DND-41 (cell line): ENCODE data around the gene POLR2C.

Source experiments
- EZH2 ChIP-seq: IDR thresholded peaks from 3 replicates; pipeline ENCODE4 v1.6.1; 2012; ENCODE audit warnings: borderline replicate concordance, low read depth, mild to moderate bottlenecking, moderate library complexity, low read length, inconsistent platforms; ENCODE audit not compliant: severe bottlenecking
- TF ChIP-seq, protein P1 (sequence below): IDR thresholded peaks from 2 replicates; pipeline ENCODE4 v1.5.1; 2012; ENCODE audit warnings: borderline replicate concordance, low read length, moderate library complexity, mild to moderate bottlenecking; ENCODE audit not compliant: poor library complexity, severe bottlenecking; ENCODE audit errors: extremely low read depth

DNA sequence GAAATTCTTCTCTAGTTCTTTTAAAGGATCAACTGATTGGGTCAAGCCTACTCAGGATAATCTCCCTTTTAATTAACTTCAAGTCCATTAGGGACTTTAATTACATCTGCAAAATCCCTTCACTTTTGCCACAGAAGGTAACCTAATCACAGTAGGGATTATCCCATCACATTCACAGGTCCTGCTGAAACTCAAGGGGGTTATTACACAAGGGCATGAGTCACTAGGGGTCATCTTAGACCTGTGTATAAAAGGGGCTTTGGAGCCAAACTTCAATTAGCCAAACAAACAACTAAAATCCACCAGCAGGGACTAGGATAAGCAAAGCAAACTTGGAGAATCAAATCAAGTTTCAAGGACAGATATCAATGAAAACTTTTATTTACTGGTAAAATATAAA, 34.7 kb upstream of the POLR2C start:
- TF ChIP-seq, protein P1, sequence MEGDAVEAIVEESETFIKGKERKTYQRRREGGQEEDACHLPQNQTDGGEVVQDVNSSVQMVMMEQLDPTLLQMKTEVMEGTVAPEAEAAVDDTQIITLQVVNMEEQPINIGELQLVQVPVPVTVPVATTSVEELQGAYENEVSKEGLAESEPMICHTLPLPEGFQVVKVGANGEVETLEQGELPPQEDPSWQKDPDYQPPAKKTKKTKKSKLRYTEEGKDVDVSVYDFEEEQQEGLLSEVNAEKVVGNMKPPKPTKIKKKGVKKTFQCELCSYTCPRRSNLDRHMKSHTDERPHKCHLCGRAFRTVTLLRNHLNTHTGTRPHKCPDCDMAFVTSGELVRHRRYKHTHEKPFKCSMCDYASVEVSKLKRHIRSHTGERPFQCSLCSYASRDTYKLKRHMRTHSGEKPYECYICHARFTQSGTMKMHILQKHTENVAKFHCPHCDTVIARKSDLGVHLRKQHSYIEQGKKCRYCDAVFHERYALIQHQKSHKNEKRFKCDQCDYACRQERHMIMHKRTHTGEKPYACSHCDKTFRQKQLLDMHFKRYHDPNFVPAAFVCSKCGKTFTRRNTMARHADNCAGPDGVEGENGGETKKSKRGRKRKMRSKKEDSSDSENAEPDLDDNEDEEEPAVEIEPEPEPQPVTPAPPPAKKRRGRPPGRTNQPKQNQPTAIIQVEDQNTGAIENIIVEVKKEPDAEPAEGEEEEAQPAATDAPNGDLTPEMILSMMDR = no peak
- no peak for TF ChIP-seq EZH2
